GM12878 (cell line): ENCODE data around the gene PDGFD. TPM values are rescaled to one million over a fixed set of nuclear protein-coding genes. Genes with fewer than 3 reads are reported as not detected.

ENCODE experiments used
- ATF2 ChIP-seq: IDR thresholded peaks from 2 replicates; pipeline ENCODE4 v1.6.1; 2012; ENCODE audit warnings: low read length, inconsistent platforms
- BCL3 ChIP-seq: IDR thresholded peaks from 2 replicates; pipeline ENCODE4 v1.6.1; 2011; ENCODE audit warnings: borderline replicate concordance, low read depth, mild to moderate bottlenecking, moderate library complexity, low read length; ENCODE audit not compliant: insufficient read depth, poor library complexity, severe bottlenecking
- CEBPB ChIP-seq, 2 experiments: fragments of 150-350 bp in 1 of 2; IDR thresholded peaks; 2 replicates each; pipeline ENCODE4 v1.6.1; 2012 to 2014; ENCODE audit warnings: low read depth in 2 of 2, low read length in 2 of 2, borderline replicate concordance in 1 of 2, inconsistent platforms in 1 of 2
- CHD4 ChIP-seq: fragments of 200-600 bp; sonication (generic); IDR thresholded peaks from 2 replicates; pipeline ENCODE4 v1.6.1; 2016; ENCODE audit warnings: mild to moderate bottlenecking
- DPF2 ChIP-seq: fragments of 450-650 bp; IDR thresholded peaks from 2 replicates; pipeline ENCODE4 v1.6.1; 2017; ENCODE audit warnings: mild to moderate bottlenecking
- FOXM1 ChIP-seq: IDR thresholded peaks from 2 replicates; pipeline ENCODE4 v1.6.1; 2012; ENCODE audit warnings: low read depth, mild to moderate bottlenecking, inconsistent platforms, low read length, moderate library complexity
- IKZF2 ChIP-seq, 2 experiments: fragments of 450-650 bp; IDR thresholded peaks; 2 replicates each; pipeline ENCODE4 v1.6.1; 2017; ENCODE audit warnings: mild to moderate bottlenecking in 2 of 2, moderate library complexity in 2 of 2
- JUNB ChIP-seq: IDR thresholded peaks from 2 replicates; pipeline ENCODE4 v1.6.1; 2016; ENCODE audit warnings: antibody characterized with exemption, mild to moderate bottlenecking
- NFIC ChIP-seq: IDR thresholded peaks from 2 replicates; pipeline ENCODE4 v1.6.1; 2012; ENCODE audit warnings: low read depth, mild to moderate bottlenecking, inconsistent platforms, low read length, moderate library complexity
- PAX5 ChIP-seq: IDR thresholded peaks from 2 replicates; pipeline ENCODE4 v1.6.1; 2011; ENCODE audit warnings: low read depth, low read length, borderline replicate concordance
- PML ChIP-seq: IDR thresholded peaks from 2 replicates; pipeline ENCODE4 v1.6.1; 2012; ENCODE audit warnings: low read length, inconsistent platforms
- REST ChIP-seq: IDR thresholded peaks from 2 replicates; pipeline ENCODE4 v1.6.1; 2012; ENCODE audit warnings: mild to moderate bottlenecking, low read depth, low read length
- RUNX3 ChIP-seq: IDR thresholded peaks from 2 replicates; pipeline ENCODE4 v1.6.1; 2012; ENCODE audit warnings: low read length, inconsistent platforms
- SKIL ChIP-seq: fragments of 450-650 bp; IDR thresholded peaks from 2 replicates; pipeline ENCODE4 v1.6.1; 2017; ENCODE audit warnings: mild to moderate bottlenecking, low read depth, inconsistent platforms; ENCODE audit not compliant: poor library complexity, severe bottlenecking
- STAT1 ChIP-seq: fragments of 450-650 bp; conservative IDR thresholded peaks from 2 replicates; pipeline ENCODE4 v1.6.1; 2014; ENCODE audit warnings: antibody characterized with exemption, mild to moderate bottlenecking
- TBL1XR1 ChIP-seq: IDR thresholded peaks from 2 replicates; pipeline ENCODE4 v1.6.1; 2012; ENCODE audit warnings: low read depth, low read length, improper control_type of control experiment
- TCF7 ChIP-seq: IDR thresholded peaks from 2 replicates; pipeline ENCODE4 v1.6.1; 2014; ENCODE audit warnings: antibody characterized with exemption, borderline replicate concordance
- YY1 ChIP-seq: IDR thresholded peaks from 2 replicates; pipeline ENCODE4 v1.6.1; 2011; ENCODE audit warnings: low read depth, mild to moderate bottlenecking, low read length
- ZZZ3 ChIP-seq: IDR thresholded peaks from 2 replicates; pipeline ENCODE4 v1.6.1; 2011; ENCODE audit warnings: low read depth; ENCODE audit not compliant: control insufficient read depth, insufficient read length
- polyA plus RNA-seq, 11 experiments: library from polyadenylated mRNA; depleted of rRNA in 4 of 11; unstranded in 6 of 11; stranded (reverse) in 5 of 11; fragments of >200 nt; fragmentation: Nextera tagmentation in 4 of 11; fragmentation: Illumina TruSeq in 1 of 11; extraction: Ambion mirVana in 4 of 11; extraction: Trizol in 1 of 11; gene quantifications; 1 replicate in 1 of 11; 2 replicates in 10 of 11; pipeline versions ENCODE4 v1.2.1 to v1.2.3, GENCODE V29; 2011 to 2016; ENCODE audit warnings: inconsistent platforms in 2 of 11, missing spikeins in 2 of 11, low read depth in 1 of 11
- total RNA-seq, 4 experiments: library from RNA; depleted of rRNA in 3 of 4; stranded (reverse); fragments of >200 nt in 3 of 4; fragmentation: Illumina TruSeq in 1 of 4; extraction: Trizol in 1 of 4; gene quantifications; 2 replicates each; pipeline versions ENCODE4 v1.2.1 to v1.2.3, GENCODE V29; 2013 to 2021

Gene PDGFD
- total and polyA plus RNA-seq, 10 of the 15 experiments (the other 5 are each of a cell fraction or from before 2014, with no cell fraction given), result 0.05 to 0.13 TPM; not detected in 8

DNA sequence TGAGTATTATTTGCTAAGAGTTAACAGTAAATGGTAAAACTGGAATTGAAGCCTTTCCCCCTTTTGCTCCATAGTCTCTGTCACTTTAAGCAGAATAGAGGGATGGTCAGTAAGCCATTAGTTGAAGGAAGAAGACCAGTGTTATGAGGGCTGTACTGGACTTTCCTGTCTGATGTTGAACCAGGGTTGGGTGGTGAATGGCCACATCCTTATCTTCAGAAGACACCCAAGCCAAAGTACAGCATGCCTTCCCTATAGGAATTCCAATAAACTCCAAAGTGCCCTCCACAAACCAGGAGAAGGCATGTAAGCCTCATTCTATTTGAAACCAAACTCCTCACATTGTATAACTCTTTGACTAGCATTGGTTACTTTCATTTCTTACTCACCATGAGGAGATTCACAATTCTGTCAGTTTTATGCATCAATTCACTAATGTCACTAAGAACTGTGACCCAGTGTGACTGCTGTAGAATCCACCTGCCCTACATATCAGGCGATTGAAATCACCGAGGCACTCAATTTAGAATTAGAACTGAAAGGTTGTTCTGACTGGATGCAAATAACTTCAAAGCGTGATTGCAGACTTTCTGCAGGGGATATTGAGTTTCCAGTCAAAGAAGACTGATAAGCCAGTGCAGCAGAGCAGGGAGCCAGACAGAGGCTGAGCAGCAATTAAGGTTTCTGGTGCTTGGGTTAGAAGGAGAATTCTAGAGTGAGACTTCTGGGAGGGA is 234.6 kb downstream of the PDGFD start (continued):
- peak; percentile 97 for TF ChIP-seq SKIL
- peak; percentile 81 for TF ChIP-seq PAX5
- TF ChIP-seq FOXM1, result peak; percentile 87
- TF ChIP-seq REST, result no peak
- peak; percentile 60 for TF ChIP-seq BCL3
- peak in 1 of 2 experiments; percentile 56; a peak in 1 of 4 replicates for TF ChIP-seq CEBPB (IDR thresholded peaks at IDR 0.05; ENCODE audit: borderline replicate concordance in 1 of 2, low read depth in 2 of 2, low read length in 2 of 2)
- TF ChIP-seq PML, result 0 out of 2 replicates have a peak, but pooled peaks have one; percentile 32
- TF ChIP-seq ATF2, result peak; percentile 86; the same call in 1 of the 2 replicates
- peak; percentile 64 to 76; a peak in 3 of 4 replicates for TF ChIP-seq IKZF2 (IDR thresholded peaks at IDR 0.05)
- TF ChIP-seq DPF2, result peak; percentile 69
- TF ChIP-seq JUNB, result peak; percentile 84
- peak; percentile 95 for TF ChIP-seq TCF7
- peak; percentile 75 for TF ChIP-seq RUNX3
- TF ChIP-seq CHD4, result no peak
- peak; percentile 55; the same call in 1 of the 2 replicates for TF ChIP-seq TBL1XR1
- TF ChIP-seq YY1, result no peak
- TF ChIP-seq STAT1, result no peak
- TF ChIP-seq NFIC, result peak; percentile 90
- no peak for TF ChIP-seq ZZZ3
